GM19043 (cell line): ENCODE results near the gene MACC1.

Experiments
- ATAC-seq: cut with Tn5 transposase; IDR thresholded peaks from one replicate; pipeline ENCODE4 v1.9.1; 2021; ENCODE audit warnings: low read depth; ENCODE audit not compliant: unreplicated experiment

MACC1 gene

DNA sequence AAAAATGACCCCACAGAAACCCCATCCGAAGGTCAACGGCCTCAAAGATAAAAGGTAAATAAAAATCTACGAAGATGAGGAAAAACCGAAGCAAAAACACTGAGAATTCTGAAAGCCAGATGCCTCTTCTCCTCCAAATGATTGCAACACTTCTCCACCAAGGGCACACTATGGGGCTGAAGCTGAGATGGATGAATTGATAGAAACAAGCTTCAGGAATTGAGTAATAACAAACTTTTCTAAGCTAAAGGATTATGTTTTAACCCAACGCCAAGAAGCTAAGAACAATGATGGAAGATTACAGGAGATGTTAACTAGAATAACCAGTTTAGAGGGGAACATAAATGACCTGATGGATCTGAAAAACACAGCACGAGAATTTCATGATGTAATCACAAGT is 127.8 kb downstream of the MACC1 start:
- ATAC-seq: no peak

DNA sequence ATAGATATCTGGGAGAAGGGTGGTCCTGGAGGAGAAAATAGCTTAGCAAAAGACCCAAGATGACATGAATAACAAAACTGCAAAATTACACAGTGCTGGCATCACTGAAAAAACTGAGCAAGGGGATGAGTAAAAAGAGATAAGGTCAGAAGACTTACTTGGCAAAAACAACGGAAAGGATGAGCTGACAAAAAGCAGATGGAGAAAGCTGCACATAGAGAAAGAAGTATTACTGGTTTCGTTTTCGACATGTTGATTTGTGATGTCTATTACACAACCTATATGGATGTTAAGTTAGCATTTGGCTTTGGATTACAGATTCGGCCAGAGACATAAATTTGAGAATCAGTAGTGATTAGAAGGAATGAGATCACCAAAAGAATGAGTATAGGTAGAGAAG is 132.1 kb downstream of the MACC1 start:
- no peak for ATAC-seq
